ENCODE measurements around the gene MCMBP. TPM values are rescaled to one million over a fixed set of nuclear protein-coding genes. Genes with fewer than 3 reads are reported as not detected.
A peak's percentile ranks its signal among the peaks of the same experiment; 100 is the strongest.
"Not testable (repeated sequence)": the region's sequence is repeated elsewhere in the genome, so short reads cannot be mapped to it uniquely, and the experiment has no call there.

The MCMBP gene
- total RNA-seq, 1 donor from 2014 or later = 50.4 TPM

DNA sequence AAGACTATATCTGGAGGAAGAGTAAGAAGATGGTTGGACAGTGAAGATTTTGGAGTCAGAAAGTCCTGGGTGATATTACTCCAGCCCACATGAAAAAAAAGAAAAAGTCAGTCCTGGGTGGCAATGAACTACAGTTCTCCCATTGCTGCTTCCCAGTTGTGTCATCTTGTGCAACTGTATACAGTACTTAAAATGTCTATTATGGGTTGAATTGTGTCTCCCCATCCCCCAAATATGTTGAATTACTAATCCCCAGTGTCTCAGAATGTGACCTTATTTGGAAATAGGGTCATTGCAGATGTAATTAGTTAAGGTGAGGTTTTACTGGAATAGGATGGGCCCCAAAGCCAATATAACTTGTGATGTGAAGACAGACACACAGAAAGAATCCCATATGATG is 35.5 kb upstream of the MCMBP start:
- Mint-ChIP-seq H3K9me3 (ENCODE audit: unreplicated experiment) (no peaks in the 10 kb centered on the region), H3K36me3 (ENCODE audit: unreplicated experiment) (peaks cover 43% of the 10 kb centered on the region), H3K27ac (ENCODE audit: unreplicated experiment) (no peak overlapping the region), H3K4me1 (ENCODE audit: unreplicated experiment) (no peaks in the 10 kb centered on the region), H3K27me3 (ENCODE audit: unreplicated experiment) (no peaks in the 10 kb centered on the region), H3K4me3 (ENCODE audit: unreplicated experiment) (no peak overlapping the region)
- TF ChIP-seq, protein P1, sequence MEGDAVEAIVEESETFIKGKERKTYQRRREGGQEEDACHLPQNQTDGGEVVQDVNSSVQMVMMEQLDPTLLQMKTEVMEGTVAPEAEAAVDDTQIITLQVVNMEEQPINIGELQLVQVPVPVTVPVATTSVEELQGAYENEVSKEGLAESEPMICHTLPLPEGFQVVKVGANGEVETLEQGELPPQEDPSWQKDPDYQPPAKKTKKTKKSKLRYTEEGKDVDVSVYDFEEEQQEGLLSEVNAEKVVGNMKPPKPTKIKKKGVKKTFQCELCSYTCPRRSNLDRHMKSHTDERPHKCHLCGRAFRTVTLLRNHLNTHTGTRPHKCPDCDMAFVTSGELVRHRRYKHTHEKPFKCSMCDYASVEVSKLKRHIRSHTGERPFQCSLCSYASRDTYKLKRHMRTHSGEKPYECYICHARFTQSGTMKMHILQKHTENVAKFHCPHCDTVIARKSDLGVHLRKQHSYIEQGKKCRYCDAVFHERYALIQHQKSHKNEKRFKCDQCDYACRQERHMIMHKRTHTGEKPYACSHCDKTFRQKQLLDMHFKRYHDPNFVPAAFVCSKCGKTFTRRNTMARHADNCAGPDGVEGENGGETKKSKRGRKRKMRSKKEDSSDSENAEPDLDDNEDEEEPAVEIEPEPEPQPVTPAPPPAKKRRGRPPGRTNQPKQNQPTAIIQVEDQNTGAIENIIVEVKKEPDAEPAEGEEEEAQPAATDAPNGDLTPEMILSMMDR (IDR thresholded peaks at IDR 0.05) = no peak
- no peak for DNase-seq (ENCODE audit: extremely low spot score, unreplicated experiment)

DNA sequence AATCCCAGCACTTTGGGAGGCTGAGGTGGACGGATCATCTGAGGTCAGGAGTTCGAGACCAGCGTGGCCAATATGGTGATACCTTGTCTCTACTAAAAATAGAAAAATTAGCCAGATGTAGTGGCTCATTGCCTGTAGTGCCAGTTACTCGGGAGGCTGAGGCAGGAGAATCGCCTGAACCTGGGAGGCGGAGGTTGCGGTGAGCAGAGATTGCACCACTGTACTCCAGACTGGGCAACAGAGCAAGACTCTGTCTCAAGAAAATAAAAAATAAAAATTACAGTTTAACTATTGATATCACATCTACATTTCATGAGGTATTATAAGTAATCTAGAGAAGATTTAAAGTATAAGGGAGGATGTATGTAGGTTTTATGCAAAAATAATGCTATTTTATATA is 35.1 kb upstream of the MCMBP start:
- not testable (repeated sequence) for H3K27me3 Mint-ChIP-seq (ENCODE audit: unreplicated experiment); DNase-seq (ENCODE audit: extremely low spot score, unreplicated experiment); H3K4me3 Mint-ChIP-seq (ENCODE audit: unreplicated experiment); H3K9me3 Mint-ChIP-seq (ENCODE audit: unreplicated experiment); H3K4me1 Mint-ChIP-seq (ENCODE audit: unreplicated experiment); H3K27ac Mint-ChIP-seq (ENCODE audit: unreplicated experiment)
- H3K36me3 Mint-ChIP-seq (ENCODE audit: unreplicated experiment) = peaks cover 43% of the 10 kb centered on the region

- TF ChIP-seq, protein P1 (IDR thresholded peaks at IDR 0.05) = no peak
- Mint-ChIP-seq H3K27ac (ENCODE audit: unreplicated experiment) (no peak overlapping the region), H3K36me3 (ENCODE audit: unreplicated experiment) (peaks cover 36% of the 10 kb centered on the region), H3K27me3 (ENCODE audit: unreplicated experiment) (no peaks in the 10 kb centered on the region), H3K4me3 (ENCODE audit: unreplicated experiment) (no peak overlapping the region), H3K4me1 (ENCODE audit: unreplicated experiment) (no peaks in the 10 kb centered on the region), H3K9me3 (ENCODE audit: unreplicated experiment) (no peaks in the 10 kb centered on the region)
- DNase-seq (ENCODE audit: extremely low spot score, unreplicated experiment) = no peak
Measured at GRCh38 chr10:119903946-119904666, 31.5 kb upstream of the MCMBP start.

DNA sequence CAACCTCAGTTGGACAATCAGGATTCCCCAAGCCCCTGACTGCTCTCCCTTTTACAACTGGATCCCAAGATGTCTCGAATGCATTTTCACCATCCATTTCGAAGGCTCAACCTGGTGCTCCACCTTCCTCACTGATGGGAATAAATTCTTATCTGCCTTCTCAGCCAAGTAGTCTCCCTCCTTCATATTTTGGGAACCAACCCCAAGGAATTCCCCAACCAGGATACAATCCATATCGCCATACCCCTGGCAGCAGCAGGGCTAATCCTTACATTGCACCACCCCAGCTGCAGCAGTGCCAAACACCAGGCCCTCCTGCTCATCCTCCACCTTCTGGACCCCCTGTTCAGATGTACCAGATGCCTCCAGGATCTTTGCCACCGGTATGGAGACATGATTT is 25.9 kb upstream of the MCMBP start:
- Mint-ChIP-seq H3K27ac (ENCODE audit: unreplicated experiment) (no peak overlapping the region), H3K9me3 (ENCODE audit: unreplicated experiment) (no peaks in the 10 kb centered on the region), H3K36me3 (ENCODE audit: unreplicated experiment) (peaks cover 22% of the 10 kb centered on the region)

DNA sequence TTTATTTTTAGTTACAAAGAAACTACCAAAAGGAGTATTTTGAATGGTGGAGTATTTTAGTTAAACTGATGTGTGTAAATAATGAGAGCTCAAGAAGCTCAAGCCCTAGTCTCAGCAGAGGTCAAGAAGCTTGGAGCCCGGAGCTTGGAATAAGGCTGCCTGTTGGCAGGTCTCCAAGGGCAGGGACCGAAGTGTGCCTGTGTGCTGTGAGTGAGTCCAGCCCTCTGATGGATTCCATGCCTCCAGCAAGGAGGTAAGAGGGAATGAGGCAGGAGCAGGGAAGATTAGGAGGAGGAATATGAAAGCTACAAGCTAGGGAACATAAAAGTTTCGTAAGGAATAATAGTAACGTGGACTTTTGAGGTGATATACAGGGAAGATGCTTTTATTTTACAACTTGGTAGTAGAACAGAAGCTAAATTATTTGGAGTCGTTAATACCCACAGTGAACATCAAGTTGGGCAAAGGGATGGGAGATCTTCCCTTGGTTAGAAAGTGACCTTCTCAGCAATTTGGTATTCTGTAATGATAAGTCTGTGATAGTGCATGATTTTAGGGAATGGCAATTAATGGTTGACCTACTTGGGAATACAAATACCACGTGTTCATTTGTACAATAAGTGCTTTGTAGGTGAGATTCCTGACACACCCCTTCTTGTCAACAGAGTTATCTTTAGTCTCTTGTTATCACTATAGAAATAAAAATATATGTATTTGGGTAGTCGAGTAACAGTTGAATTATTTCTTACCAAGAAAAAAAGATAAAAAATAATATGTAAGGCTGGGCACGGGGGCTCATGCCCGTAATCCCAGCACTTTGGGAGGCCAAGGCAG is 24.5 kb upstream of the MCMBP start:
- peaks cover 41% of the 10 kb centered on the region for H3K4me1 Mint-ChIP-seq (ENCODE audit: unreplicated experiment)
- no peaks in the 10 kb centered on the region for H3K9me3 Mint-ChIP-seq (ENCODE audit: unreplicated experiment)
- peaks cover 11% of the 10 kb centered on the region for H3K36me3 Mint-ChIP-seq (ENCODE audit: unreplicated experiment)
- TF ChIP-seq, protein P1 (IDR thresholded peaks at IDR 0.05) = no peak
- peak overlapping the region; percentile 48 for H3K27ac Mint-ChIP-seq (ENCODE audit: unreplicated experiment)
- H3K4me3 Mint-ChIP-seq (ENCODE audit: unreplicated experiment) = no peak overlapping the region
- no peak for DNase-seq (ENCODE audit: extremely low spot score, unreplicated experiment)
- H3K27me3 Mint-ChIP-seq (ENCODE audit: unreplicated experiment) = no peaks in the 10 kb centered on the region

More for the DNA sequence above, 25.9 kb upstream of the MCMBP start:
- Mint-ChIP-seq H3K27me3 (ENCODE audit: unreplicated experiment) (no peaks in the 10 kb centered on the region), H3K4me1 (ENCODE audit: unreplicated experiment) (peaks cover 37% of the 10 kb centered on the region), H3K4me3 (ENCODE audit: unreplicated experiment) (no peak overlapping the region)
- no peak for DNase-seq (ENCODE audit: extremely low spot score, unreplicated experiment)
- TF ChIP-seq, protein P1 (IDR thresholded peaks at IDR 0.05) = no peak

All from osteocyte (in vitro differentiated cells).